Measurements from ENCODE around the gene SMIM27. TPM values are rescaled to one million over a fixed set of nuclear protein-coding genes. Genes with fewer than 3 reads are reported as not detected.

The SMIM27 gene
- total and polyA plus RNA-seq, 2 of the 13 experiments (the other 11 are each of a cell fraction or from before 2014, with no cell fraction given) = 17.9 to 19.0 TPM

GRCh38 chr9:32526041-32526706, 26.0 kb upstream of the SMIM27 start, which contains the start of gene RIGI (continued):
- TF ChIP-seq FOSL2 (CRISPR knock-in tag; IDR thresholded peaks at IDR 0.05) = no peak
- no peak for TF ChIP-seq NCOA5 (CRISPR knock-in tag; IDR thresholded peaks at IDR 0.05)
- no peak for TF ChIP-seq NFE2 (CRISPR knock-in tag; IDR thresholded peaks at IDR 0.05)
- peak; percentile 73; the same call in 1 of the 2 replicates for TF ChIP-seq ZNF264 (CRISPR knock-in tag; IDR thresholded peaks at IDR 0.05)
- peak; percentile 46; the same call in 1 of the 2 replicates for TF ChIP-seq FOXK1 (CRISPR knock-in tag; IDR thresholded peaks at IDR 0.05; ENCODE audit: borderline replicate concordance, low read depth)
- TF ChIP-seq, protein P1, sequence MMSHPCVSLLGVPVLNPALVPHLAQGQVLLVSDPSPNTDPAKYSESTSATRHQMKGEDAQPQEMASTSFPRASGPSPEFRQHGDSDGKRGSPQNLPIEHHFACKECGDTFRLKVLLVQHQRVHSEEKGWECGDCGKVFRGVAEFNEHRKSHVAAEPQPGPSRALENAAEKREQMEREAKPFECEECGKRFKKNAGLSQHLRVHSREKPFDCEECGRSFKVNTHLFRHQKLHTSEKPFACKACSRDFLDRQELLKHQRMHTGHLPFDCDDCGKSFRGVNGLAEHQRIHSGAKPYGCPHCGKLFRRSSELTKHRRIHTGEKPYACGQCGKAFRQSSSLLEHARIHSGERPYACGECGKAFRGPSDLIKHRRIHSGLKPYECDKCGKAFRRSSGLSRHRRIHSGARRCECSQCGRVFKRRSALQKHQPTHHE (CRISPR knock-in tag; IDR thresholded peaks at IDR 0.05; ENCODE audit: borderline replicate concordance) = no peak
- TF ChIP-seq MTA1 (CRISPR knock-in tag; IDR thresholded peaks at IDR 0.05; ENCODE audit: borderline replicate concordance) = peak; percentile 54; the same call in 1 of the 2 replicates
- TF ChIP-seq ZNF343 (CRISPR knock-in tag; IDR thresholded peaks at IDR 0.05) = no peak
- no peak for TF ChIP-seq ZNF496 (CRISPR knock-in tag; IDR thresholded peaks at IDR 0.05; ENCODE audit: insufficient replicate concordance)
- no peak for TF ChIP-seq MYNN (CRISPR knock-in tag; IDR thresholded peaks at IDR 0.05; ENCODE audit: low read depth)
- TF ChIP-seq EP300 (IDR thresholded peaks at IDR 0.05; ENCODE audit: low read depth in 2 of 2, low read length in 2 of 2) = 0 out of 4 replicates have a peak, but pooled peaks of 1 of the 2 experiments have one; percentile 3
- TF ChIP-seq EP300 (CRISPR knock-in tag; IDR thresholded peaks at IDR 0.05; ENCODE audit: borderline replicate concordance) = no peak
- peak; percentile 92 for TF ChIP-seq ZNF232 (CRISPR knock-in tag; IDR thresholded peaks at IDR 0.05; ENCODE audit: borderline replicate concordance)
- 0 out of 2 replicates have a peak, but pooled peaks have one; percentile 22 for TF ChIP-seq MNT (IDR thresholded peaks at IDR 0.05)
- TF ChIP-seq JUNB (CRISPR knock-in tag; IDR thresholded peaks at IDR 0.05; ENCODE audit: borderline replicate concordance) = no peak
- peak; percentile 76; the same call in 1 of the 2 replicates for TF ChIP-seq ZFP90 (CRISPR knock-in tag; IDR thresholded peaks at IDR 0.05; ENCODE audit: borderline replicate concordance)
- no peak for TF ChIP-seq ZNF205 (CRISPR knock-in tag; IDR thresholded peaks at IDR 0.05)
- TF ChIP-seq FOXJ3 (CRISPR knock-in tag; IDR thresholded peaks at IDR 0.05; ENCODE audit: borderline replicate concordance) = peak; percentile 62; the same call in 1 of the 2 replicates
- TF ChIP-seq SMAD9 (CRISPR knock-in tag; IDR thresholded peaks at IDR 0.05) = no peak
- TF ChIP-seq PRDM15 (CRISPR knock-in tag; IDR thresholded peaks at IDR 0.05) = no peak
- no peak for TF ChIP-seq ZNF577 (CRISPR knock-in tag; IDR thresholded peaks at IDR 0.05; ENCODE audit: borderline replicate concordance, low read depth)
- TF ChIP-seq ZFAT (CRISPR knock-in tag; conservative IDR thresholded peaks at IDR 0.05) = no peak
- no peak for TF ChIP-seq IRX3 (CRISPR knock-in tag; IDR thresholded peaks at IDR 0.05; ENCODE audit: borderline replicate concordance, low read depth)

Data from HepG2 (cell line).